Right renal pelvis (tissue), 4 donors: Measurements from ENCODE around the gene RNF20. TPM values are rescaled to one million over a fixed set of nuclear protein-coding genes. Genes with fewer than 3 reads are reported as not detected.
"Not testable (repeated sequence)": the region's sequence is repeated elsewhere in the genome, so short reads cannot be mapped to it uniquely, and the experiment has no call there.

Experiments
- DNase-seq, 4 donors: peaks; one replicate each; pipeline ENCODE4 v3.0.0-alpha.2; 2013; ENCODE audit warnings: low read depth in 4 of 4, low spot score in 3 of 4, missing footprints in 1 of 4
- polyA plus RNA-seq, 4 donors: library from polyadenylated mRNA; unstranded; fragments of 120-200 nt; gene quantifications; one replicate each; pipeline ENCODE4 v1.2.1, GENCODE V29; 2013; ENCODE audit not compliant: insufficient read length in 4 of 4

The RNF20 gene
- polyA plus RNA-seq, 4 donors: 54.7 to 68.6 (median 67.1) TPM

DNA sequence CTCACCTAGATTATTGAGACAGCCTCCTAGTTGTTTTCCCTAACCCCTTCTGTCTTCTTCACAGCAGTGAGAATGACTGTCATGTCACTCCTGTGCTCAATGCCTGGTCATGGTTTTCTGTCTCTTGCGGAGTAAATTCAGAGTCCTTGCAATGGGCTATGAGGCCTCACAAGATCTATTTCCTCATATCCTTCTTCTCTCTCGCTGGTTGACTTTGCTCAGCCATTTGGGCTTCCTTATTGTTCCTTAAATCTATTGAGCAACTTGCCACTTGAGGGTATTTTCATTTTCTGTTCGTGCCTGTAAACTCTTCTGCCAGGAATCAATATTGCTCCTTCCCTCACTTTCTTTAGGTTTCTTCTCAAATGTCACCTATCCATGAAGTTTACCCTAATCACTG, 52.1 kb downstream of the RNF20 start:
- no peak for DNase-seq

DNA sequence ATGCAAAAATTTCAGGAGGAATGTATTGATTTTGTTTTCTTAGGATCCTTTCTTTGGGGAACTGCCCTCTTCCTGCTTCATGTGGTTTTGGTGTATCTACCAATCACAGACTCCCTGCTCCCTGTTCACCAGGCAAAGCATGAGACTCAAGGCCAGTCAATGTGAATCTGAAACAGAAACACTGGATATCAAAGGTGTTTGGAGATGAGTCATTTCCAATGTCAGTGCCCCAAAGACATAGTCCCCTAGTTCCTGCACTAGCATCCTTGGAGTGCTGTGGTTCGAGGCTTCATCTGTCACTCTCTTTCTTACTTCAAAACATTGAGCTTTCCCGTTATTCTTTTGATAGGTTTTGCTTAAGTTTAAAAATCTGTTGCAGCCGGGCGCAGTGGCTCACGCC, 53.0 kb downstream of the RNF20 start:
- DNase-seq: no peak

DNA sequence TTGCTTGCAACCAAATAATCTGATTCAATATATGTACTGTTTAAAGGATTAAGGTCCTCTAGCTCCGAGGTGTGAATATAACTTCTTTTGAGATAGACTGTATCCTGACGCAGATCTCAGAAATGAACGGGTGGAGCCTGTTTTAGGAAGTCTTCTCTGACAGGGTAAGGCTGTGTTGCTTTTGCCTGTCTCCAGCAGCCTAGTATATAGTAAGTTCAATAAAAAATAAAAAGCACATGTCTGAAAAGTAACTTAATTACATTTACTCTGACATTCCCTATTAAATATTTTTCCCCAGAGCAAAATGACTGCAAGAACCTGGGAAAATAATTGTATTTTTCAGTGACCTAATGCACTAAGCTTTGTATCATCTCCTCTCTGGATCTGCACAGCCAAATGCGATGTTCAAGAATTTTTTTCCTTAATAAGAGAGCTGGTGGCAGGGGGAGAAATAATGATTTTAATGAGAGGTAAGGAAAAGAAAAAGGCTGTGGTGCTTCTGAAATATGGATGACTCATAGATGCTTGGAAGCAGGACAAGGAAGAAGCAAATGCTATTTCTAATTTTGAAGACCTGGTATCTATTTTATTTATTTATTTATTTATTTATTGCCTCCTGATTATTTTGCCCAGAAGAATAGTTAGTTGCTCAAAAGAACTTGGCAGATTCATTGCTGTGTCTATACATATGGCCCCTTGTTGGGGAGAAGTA, 53.8 kb downstream of the RNF20 start:
- DNase-seq: no peak

DNA sequence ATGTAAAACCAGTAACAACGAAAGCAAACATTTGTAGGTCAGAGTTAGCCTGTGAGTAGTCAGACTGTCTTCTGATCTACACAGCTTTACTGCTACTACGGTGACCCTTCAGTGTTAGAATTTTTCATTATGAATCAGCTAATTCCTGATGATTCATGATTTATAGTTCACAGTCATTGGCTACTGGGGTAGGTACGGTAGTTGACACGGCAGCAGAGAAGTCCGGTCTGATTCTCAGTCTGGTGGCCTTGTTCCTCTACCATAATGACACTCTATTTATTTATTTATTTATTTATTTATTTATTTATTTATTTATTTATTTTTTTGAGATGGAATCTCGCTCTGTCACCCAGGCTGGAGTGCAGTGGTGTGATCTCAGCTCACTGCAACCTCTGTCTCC, 56.4 kb downstream of the RNF20 start:
- DNase-seq: not testable (repeated sequence)

DNA sequence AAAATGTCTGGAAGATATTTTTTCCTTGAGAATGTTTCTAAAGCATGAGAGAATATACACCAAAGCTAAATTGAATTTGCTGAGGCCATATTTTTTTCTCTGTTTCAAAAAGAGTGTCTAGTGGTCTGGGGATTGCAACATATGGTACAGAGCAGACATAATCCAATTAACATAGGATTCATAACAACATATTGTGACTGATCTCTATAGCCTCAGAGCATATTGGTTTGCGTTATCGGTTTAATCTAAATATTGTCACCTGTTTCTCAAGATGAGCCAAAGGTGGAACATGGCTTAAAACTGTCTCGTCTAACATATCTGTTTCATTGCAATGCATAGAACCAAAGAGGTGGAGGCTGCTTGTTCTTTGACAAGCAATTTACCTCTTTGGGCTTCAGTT, 57.2 kb downstream of the RNF20 start:
- no peak for DNase-seq

DNA sequence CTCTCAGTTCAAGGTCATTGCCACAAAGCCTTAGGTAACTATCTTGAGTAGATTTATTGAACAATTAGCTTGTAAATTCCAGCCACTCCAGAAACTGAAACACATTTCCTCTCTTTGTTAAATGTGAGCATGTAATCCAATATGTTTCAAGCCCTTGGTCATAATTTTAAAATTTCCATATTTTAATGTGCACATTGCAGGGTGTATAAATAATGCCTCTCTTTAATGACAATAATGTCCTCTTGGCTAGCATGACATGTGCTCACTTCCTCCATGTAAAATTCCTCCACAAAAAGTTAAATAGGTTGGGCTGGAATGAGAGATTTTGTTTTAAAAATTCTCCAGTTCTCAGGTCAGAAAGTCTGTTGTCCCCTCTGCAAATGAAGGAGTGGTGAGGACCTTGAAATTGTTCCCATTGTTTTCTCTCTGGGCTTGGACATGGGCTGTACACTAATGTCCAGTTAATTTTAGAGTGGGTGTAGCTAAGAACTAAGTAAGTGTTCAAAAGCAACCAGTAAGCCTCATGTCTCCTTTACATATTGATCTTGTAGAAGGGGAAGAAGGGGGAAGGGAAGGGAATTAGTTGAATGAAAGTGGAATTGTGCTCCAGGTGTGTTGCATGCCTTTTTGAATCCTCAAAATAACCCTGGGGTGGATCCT, 58.3 kb downstream of the RNF20 start:
- DNase-seq: no peak

DNA sequence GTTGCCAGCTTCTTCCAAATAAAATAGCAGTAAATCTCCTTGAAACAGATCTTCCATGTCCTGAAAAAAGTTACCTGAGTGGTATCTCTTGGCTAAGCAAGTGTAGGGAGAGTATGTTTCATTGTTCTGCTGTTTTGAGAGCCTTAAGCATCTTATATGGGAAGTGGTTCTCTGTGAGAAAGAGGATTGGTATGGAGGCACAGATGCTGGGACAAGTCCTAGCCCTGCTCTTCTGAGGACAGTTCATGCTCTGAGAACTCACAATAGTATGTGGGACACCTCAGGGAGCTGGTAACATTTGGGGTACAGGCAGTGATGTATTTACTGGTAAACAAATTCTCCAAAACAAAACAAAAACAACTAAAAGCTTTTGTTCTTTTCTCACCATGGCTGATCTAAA, 59.1 kb downstream of the RNF20 start:
- DNase-seq: no peak

DNA sequence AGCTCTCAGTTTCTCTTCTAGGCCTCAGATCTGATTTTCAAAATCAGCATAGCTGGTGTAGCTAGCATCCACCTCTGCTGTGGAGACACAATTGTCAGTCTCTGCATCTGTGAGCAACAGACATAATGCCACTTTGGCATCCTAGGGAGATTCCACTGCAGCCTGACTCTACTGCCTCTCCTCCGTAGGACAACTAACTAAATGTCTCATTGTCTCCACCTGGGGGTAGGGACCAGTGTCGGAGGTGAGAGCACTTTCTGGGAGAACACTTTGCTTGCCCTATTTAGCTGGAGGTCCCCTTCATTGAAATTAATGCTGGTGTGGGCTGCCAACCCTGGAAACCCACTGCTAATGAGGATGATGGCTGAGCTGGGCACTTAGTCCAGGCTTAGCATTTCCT, 59.7 kb downstream of the RNF20 start:
- DNase-seq: no peak

DNA sequence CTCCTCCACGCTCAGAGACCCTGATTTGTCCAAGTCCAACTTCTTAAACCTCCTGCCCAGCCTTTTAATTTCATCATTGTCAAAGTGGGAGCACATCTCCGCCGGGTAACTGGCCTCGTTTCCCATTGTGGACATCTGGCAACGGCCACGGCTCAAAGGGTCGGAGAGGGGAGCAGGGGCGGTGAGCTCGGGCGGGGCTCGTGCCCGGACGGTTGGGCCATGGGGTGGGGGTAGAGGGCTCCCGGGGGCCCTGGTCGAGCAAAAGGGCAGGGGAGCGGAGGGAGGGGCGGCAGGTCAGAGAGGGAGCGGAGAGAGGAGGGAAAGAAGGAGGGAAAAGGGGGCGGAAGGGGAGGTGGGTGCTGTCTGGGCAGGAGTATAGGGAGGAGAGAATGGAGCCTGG, 61.1 kb downstream of the RNF20 start, which contains the start of gene PPP3R2:
TSS of gene PPP3R2 (minus strand) at position 174 of the 400 bp plus-strand sequence. CDS start at position 126, 48 bp downstream.
- DNase-seq: no peak

DNA sequence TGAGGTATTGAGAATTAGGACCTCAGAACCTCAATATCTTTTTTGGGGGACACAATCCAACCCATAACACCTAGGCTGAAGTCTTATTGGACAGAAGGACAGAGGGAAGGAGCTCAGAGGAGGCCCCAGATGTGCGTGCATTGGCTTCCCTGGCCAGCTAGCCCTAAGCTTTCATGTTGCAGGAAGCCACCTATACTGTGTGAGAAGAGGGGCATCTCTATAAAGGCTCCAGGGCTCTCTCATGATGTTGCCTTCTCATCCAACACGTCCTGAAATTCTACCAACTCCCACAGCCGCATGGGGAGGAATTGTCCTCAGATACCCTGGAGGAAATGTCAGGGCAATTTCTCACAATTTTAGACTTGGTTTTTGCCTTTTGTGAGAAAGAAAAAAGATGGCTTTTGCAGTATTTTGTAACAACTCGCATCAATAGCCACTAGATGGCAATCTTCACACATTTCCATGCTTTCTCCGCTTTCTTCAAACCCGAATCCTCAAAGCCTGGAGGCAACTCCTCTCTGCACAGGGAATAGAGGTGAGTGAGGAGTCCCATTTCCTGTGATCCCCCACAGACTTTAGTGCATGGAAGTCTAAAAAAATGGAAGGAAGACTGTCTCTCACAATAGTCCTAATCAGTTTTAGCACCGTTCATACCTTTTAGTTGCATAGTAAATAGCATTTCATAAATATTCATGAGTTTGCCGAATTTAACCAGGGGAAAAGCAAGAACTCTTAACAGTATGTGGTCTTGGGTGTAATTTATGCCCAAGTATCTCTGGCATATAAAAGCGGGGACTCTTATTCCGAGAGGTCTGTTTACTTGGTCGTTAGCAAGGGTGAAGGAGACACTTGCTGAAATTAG, 68.5 kb downstream of the RNF20 start:
- DNase-seq: peak; percentile 29 to 53 (median 44)

DNA sequence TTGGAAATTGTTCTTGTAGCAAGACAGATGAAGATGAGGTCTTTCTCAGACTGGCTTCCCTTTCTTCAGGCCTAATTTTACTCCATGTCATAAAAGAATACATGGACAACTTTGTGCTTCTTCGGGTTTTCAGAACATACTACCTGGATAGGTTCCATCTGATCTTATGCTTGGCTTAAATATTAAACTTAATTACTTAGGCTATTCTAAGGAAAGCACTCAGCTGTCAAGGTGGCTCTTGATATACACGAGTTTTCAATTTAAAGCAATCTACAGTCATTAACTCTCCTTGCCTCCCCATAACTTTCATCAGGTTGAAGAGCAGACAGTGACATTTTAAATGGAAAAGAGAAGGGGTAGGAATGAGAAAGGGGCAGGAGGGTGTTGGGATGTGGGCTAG, 70.6 kb downstream of the RNF20 start:
- no peak for DNase-seq

DNA sequence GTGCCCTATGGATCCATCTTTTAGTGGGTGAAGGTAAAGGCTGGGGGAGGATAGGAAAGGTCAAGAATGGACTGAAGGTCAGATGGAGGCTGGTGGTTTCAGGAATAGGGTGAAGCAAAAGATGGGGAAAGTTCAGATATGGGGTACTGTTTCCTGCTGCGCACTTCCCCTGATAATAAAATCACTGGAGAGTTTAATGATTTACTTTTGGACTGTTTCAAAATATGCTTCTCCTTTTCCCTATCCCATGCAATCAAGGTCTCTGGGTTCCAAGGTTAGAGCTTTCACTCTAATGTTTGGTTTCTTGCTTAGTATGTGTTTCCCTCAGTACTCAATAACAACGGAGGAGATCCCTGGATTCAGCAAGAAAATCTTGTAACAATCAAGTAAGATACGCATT, 71.9 kb downstream of the RNF20 start:
- no peak for DNase-seq

Other genes starting within 250 kb of the RNF20 start
- under 1 TPM; 0.13 to 0.56 (median 0.27) TPM for gene BAAT, start 148.8 kb upstream of the RNF20 start, polyA plus RNA-seq
- gene MRPL50, start 135.2 kb upstream of the RNF20 start, polyA plus RNA-seq: 10 to 100 TPM; 24.2 to 31.0 (median 29.3) TPM
- gene ZNF189, start 135.0 kb upstream of the RNF20 start, polyA plus RNA-seq: 10 to 100 TPM; 39.1 to 49.7 (median 45.9) TPM
- 1,000 to 10,000 TPM in 1 of 4 donors, 100 to 1,000 TPM in 3; 651 to 1,095 (median 808) TPM for gene ALDOB, start 98.1 kb upstream of the RNF20 start, polyA plus RNA-seq
- gene PPP3R2, start 61.1 kb downstream of the RNF20 start, polyA plus RNA-seq: under 1 TPM in 2 of 4 donors, not detected in 2; 0.04 to 0.06 TPM
- 1 to 10 TPM; 1.9 to 3.1 (median 2.4) TPM for gene GRIN3A, start 204.8 kb downstream of the RNF20 start, polyA plus RNA-seq